ENCODE data around the gene SECISBP2L.

DNA sequence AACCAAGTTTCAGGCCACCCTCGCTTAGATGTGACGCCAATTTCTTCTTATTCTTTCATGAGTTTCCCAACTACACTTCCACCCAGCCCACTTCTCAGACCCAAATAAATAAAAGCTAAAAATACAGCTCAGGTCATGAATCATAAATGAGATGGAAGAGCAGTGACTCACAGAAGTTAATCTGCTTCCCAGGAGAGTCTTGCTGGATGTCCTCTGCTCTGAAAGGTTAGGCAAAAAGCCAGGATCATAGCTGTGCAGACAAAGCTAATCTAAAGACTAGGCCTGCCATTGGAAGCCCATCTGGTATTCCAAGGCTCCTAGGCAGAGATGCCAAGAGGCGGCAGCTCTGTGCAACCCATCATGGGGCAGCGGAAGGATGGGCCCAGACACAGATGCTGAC, 106.6 kb downstream of the SECISBP2L start:
- TF ChIP-seq, protein P1, sequence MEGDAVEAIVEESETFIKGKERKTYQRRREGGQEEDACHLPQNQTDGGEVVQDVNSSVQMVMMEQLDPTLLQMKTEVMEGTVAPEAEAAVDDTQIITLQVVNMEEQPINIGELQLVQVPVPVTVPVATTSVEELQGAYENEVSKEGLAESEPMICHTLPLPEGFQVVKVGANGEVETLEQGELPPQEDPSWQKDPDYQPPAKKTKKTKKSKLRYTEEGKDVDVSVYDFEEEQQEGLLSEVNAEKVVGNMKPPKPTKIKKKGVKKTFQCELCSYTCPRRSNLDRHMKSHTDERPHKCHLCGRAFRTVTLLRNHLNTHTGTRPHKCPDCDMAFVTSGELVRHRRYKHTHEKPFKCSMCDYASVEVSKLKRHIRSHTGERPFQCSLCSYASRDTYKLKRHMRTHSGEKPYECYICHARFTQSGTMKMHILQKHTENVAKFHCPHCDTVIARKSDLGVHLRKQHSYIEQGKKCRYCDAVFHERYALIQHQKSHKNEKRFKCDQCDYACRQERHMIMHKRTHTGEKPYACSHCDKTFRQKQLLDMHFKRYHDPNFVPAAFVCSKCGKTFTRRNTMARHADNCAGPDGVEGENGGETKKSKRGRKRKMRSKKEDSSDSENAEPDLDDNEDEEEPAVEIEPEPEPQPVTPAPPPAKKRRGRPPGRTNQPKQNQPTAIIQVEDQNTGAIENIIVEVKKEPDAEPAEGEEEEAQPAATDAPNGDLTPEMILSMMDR (IDR thresholded peaks at IDR 0.05; ENCODE audit: low read depth, low read length): no peak
- no peak for TF ChIP-seq EZH2phosphoT487 (IDR thresholded peaks at IDR 0.05; ENCODE audit: low read depth)

Data from OCI-LY3 (cell line).